ENCODE measurements around the gene FKBP10.
"Not testable (repeated sequence)": the region's sequence is repeated elsewhere in the genome, so short reads cannot be mapped to it uniquely, and the experiment has no call there.

FKBP10 gene

GRCh38 chr17:41812381-41813151 lies at the start of gene FKBP10:
Gene FKBP10 (plus strand): TSS chr17:41813004. CDS start chr17:41813035, 31 bp downstream.
- peak; percentile 20 for DNase-seq

- DNase-seq = no peak
These were observed 49.5 kb upstream of the FKBP10 start for GRCh38 chr17:41763327-41763726.

- DNase-seq = no peak
These were observed 46.7 kb upstream of the FKBP10 start for GRCh38 chr17:41766135-41766534.

- DNase-seq = no peak
These were observed 45.3 kb upstream of the FKBP10 start for GRCh38 chr17:41767324-41768042.

GRCh38 chr17:41768682-41769288 lies 44.0 kb upstream of the FKBP10 start:
- DNase-seq = no peak

- DNase-seq = no peak
These were observed 43.4 kb upstream of the FKBP10 start for GRCh38 chr17:41769346-41769862.

GRCh38 chr17:41769985-41770384 lies 42.8 kb upstream of the FKBP10 start:
- DNase-seq = no peak

- DNase-seq = no peak
These were observed 41.2 kb upstream of the FKBP10 start for GRCh38 chr17:41771389-41772206.

GRCh38 chr17:41772218-41772585 lies 40.6 kb upstream of the FKBP10 start:
- no peak for DNase-seq

GRCh38 chr17:41772586-41773189 lies 40.1 kb upstream of the FKBP10 start:
- DNase-seq = no peak

- DNase-seq = no peak
These were observed 39.6 kb upstream of the FKBP10 start for GRCh38 chr17:41773190-41773588.

- DNase-seq = no peak
These were observed 39.0 kb upstream of the FKBP10 start for GRCh38 chr17:41773731-41774193.

GRCh38 chr17:41775394-41776226 lies 37.2 kb upstream of the FKBP10 start:
- DNase-seq = no peak

GRCh38 chr17:41776262-41776900 lies 36.4 kb upstream of the FKBP10 start:
- DNase-seq = not testable (repeated sequence)

GRCh38 chr17:41777157-41777573 lies 35.6 kb upstream of the FKBP10 start:
- DNase-seq = no peak

- DNase-seq = no peak
These were observed 35.1 kb upstream of the FKBP10 start for GRCh38 chr17:41777574-41778188.

- no peak for DNase-seq
These were observed 32.9 kb upstream of the FKBP10 start for GRCh38 chr17:41779954-41780353.

- DNase-seq = no peak
These were observed 31.2 kb upstream of the FKBP10 start for GRCh38 chr17:41781404-41782110.

GRCh38 chr17:41782142-41782541 lies 30.7 kb upstream of the FKBP10 start:
- DNase-seq = no peak
